ENCODE measurements around the gene GNG2.

Gene GNG2

GRCh38 chr14:51860164-51860824 is at the start of gene GNG2:
GNG2 (plus strand) TSS chr14:51860612; CDS start chr14:51950679, 90,067 bp downstream.
- DNase-seq = peak; percentile 18 to 72 (median 49)

GRCh38 chr14:51811706-51812105 is 48.7 kb upstream of the GNG2 start:
- DNase-seq = no peak

GRCh38 chr14:51816031-51816430 is 44.4 kb upstream of the GNG2 start:
- DNase-seq = no peak

GRCh38 chr14:51817326-51817725 is 43.1 kb upstream of the GNG2 start:
- no peak for DNase-seq

GRCh38 chr14:51818748-51819380 is 41.5 kb upstream of the GNG2 start:
- no peak for DNase-seq

GRCh38 chr14:51821822-51822221 is 38.6 kb upstream of the GNG2 start:
- no peak for DNase-seq

- DNase-seq = no peak
Measured at GRCh38 chr14:51822499-51822898, 37.9 kb upstream of the GNG2 start.

GRCh38 chr14:51823706-51824105 is 36.7 kb upstream of the GNG2 start:
- DNase-seq = no peak

GRCh38 chr14:51824191-51824590 is 36.2 kb upstream of the GNG2 start:
- no peak for DNase-seq

GRCh38 chr14:51825926-51826325 is 34.5 kb upstream of the GNG2 start:
- DNase-seq = no peak

- peak; percentile 10 to 17 (median 14) for DNase-seq
Measured at GRCh38 chr14:51828017-51828797, 32.2 kb upstream of the GNG2 start.

GRCh38 chr14:51834240-51834639 is 26.2 kb upstream of the GNG2 start:
- no peak for DNase-seq

- no peak for DNase-seq
Measured at GRCh38 chr14:51836417-51836816, 24.0 kb upstream of the GNG2 start.

GRCh38 chr14:51844081-51844881 is 16.1 kb upstream of the GNG2 start:
- no peak for DNase-seq

GRCh38 chr14:51845811-51846210 is 14.6 kb upstream of the GNG2 start:
- no peak for DNase-seq

- peak; percentile 51 to 72 (median 62) for DNase-seq
Measured at GRCh38 chr14:51846631-51847488, 13.6 kb upstream of the GNG2 start.

GRCh38 chr14:51847489-51847796 is 13.0 kb upstream of the GNG2 start:
- DNase-seq = no peak

GRCh38 chr14:51848120-51848519 is 12.3 kb upstream of the GNG2 start:
- no peak for DNase-seq

GRCh38 chr14:51849097-51849496 is 11.3 kb upstream of the GNG2 start:
- peak in 1 of 4 experiments; percentile 9 for DNase-seq

- no peak for DNase-seq
Measured at GRCh38 chr14:51850651-51851050, 9.8 kb upstream of the GNG2 start.

GRCh38 chr14:51852541-51852940 is 7.9 kb upstream of the GNG2 start:
- DNase-seq = no peak

- DNase-seq = no peak
Measured at GRCh38 chr14:51855234-51855633, 5.2 kb upstream of the GNG2 start.

Data from activated CD4-positive, CD25-positive, alpha-beta regulatory T cell (primary cell).